CD14-positive monocyte (primary cell): Measurements from ENCODE around the gene COL2A1. TPM values are rescaled to one million over a fixed set of nuclear protein-coding genes. Genes with fewer than 3 reads are reported as not detected.

Experiments used
- DNase-seq, 3 donors: peaks; one replicate each; pipeline ENCODE4 v3.0.0-alpha.2; 2011 to 2022
- H2AFZ ChIP-seq: 2 replicates; pipeline ENCODE4 v1.6.0; 2012; ENCODE audit warnings: mild to moderate bottlenecking, low read depth, low read length, inconsistent platforms; ENCODE audit not compliant: insufficient read depth, poor library complexity, severe bottlenecking
- H3K27ac ChIP-seq, 2 donors: 1 replicate in 1 of 2; 2 replicates in 1 of 2; pipeline ENCODE4 v1.5.1; 2012 to 2013; ENCODE audit warnings: low read length in 2 of 2, control low read depth in 1 of 2, inconsistent platforms in 1 of 2, low read depth in 1 of 2, mild to moderate bottlenecking in 1 of 2
- H3K27me3 ChIP-seq, 2 donors: one replicate each; pipeline versions ENCODE4 v1.6.0 to v1.6.1; 2011 to 2013; ENCODE audit warnings: low read length in 2 of 2; ENCODE audit not compliant: control insufficient read depth in 2 of 2, insufficient read depth in 2 of 2
- H3K36me3 ChIP-seq, 2 donors: replicated peaks in 1 of 2; 1 replicate in 1 of 2; 2 replicates in 1 of 2; pipeline versions ENCODE4 v1.5.1 to v1.6.1; 2012 to 2013; ENCODE audit warnings: low read length in 2 of 2, control low read depth in 1 of 2, inconsistent platforms in 1 of 2, mild to moderate bottlenecking in 1 of 2; ENCODE audit not compliant: insufficient read depth in 2 of 2, control insufficient read depth in 1 of 2
- H3K4me1 ChIP-seq, 2 donors: 1 replicate in 1 of 2; 2 replicates in 1 of 2; pipeline versions ENCODE4 v1.5.1 to v1.6.1; 2012 to 2013; ENCODE audit warnings: low read length in 2 of 2, control low read depth in 1 of 2, inconsistent platforms in 1 of 2, mild to moderate bottlenecking in 1 of 2, moderate library complexity in 1 of 2; ENCODE audit not compliant: insufficient read depth in 2 of 2, control insufficient read depth in 1 of 2
- H3K4me2 ChIP-seq: replicated peaks from 2 replicates; pipeline ENCODE3; 2012; ENCODE audit warnings: low read length, moderate library complexity, mild to moderate bottlenecking; ENCODE audit not compliant: poor library complexity, severe bottlenecking; ENCODE audit errors: extremely low read depth
- H3K4me3 ChIP-seq, 3 experiments: fragments of 200-600 bp in 1 of 3; sonication (generic) in 1 of 3; replicated peaks in 1 of 3; 1 replicate in 2 of 3; 2 replicates in 1 of 3; pipeline ENCODE4 v1.5.1; 2011 to 2013; ENCODE audit warnings: low read length in 3 of 3, mild to moderate bottlenecking in 3 of 3, control low read depth in 2 of 3, low read depth in 2 of 3, inconsistent platforms in 1 of 3, moderate library complexity in 1 of 3
- H3K79me2 ChIP-seq: 2 replicates; pipeline ENCODE4 v1.6.0; 2012; ENCODE audit warnings: mild to moderate bottlenecking, control low read depth, inconsistent platforms, low read length, moderate library complexity; ENCODE audit not compliant: insufficient read depth
- H3K9ac ChIP-seq: 2 replicates; pipeline ENCODE4 v1.6.0; 2017; ENCODE audit warnings: low read length, mild to moderate bottlenecking; ENCODE audit not compliant: insufficient read depth, poor library complexity, severe bottlenecking
- H3K9me3 ChIP-seq, 2 donors: replicated peaks in 1 of 2; 1 replicate in 1 of 2; 2 replicates in 1 of 2; pipeline versions ENCODE4 v1.5.1 to v1.6.1; 2012 to 2013; ENCODE audit warnings: low read length in 2 of 2, control low read depth in 1 of 2; ENCODE audit not compliant: control insufficient read depth in 1 of 2, insufficient read depth in 1 of 2
- H4K20me1 ChIP-seq: 2 replicates; pipeline ENCODE4 v1.6.0; 2012; ENCODE audit warnings: mild to moderate bottlenecking, low read length, control low read depth, moderate library complexity; ENCODE audit not compliant: insufficient read depth
- H3K27ac Mint-ChIP-seq, 7 donors: one replicate each; pipeline ENCODE4 v1.8.0; 2020; ENCODE audit warnings: mild to moderate bottlenecking in 7 of 7, mixed read lengths in 7 of 7, moderate library complexity in 6 of 7, inconsistent platforms in 2 of 7
- H3K27me3 Mint-ChIP-seq, 3 donors: one replicate each; pipeline ENCODE4 v1.8.0; 2021 to 2022; ENCODE audit warnings: low read depth in 3 of 3, mild to moderate bottlenecking in 3 of 3, mixed read lengths in 3 of 3, moderate library complexity in 3 of 3, inconsistent platforms in 1 of 3
- H3K36me3 Mint-ChIP-seq, 2 donors: one replicate each; pipeline ENCODE4 v1.8.0; 2020; ENCODE audit warnings: mixed read lengths in 2 of 2, inconsistent platforms in 1 of 2, mild to moderate bottlenecking in 1 of 2
- H3K4me1 Mint-ChIP-seq: one replicate; pipeline ENCODE4 v1.8.0; 2020; ENCODE audit warnings: mild to moderate bottlenecking, mixed read lengths
- H3K4me3 Mint-ChIP-seq, 2 donors: one replicate each; pipeline ENCODE4 v1.8.0; 2020; ENCODE audit warnings: mild to moderate bottlenecking in 2 of 2, mixed read lengths in 2 of 2, moderate library complexity in 1 of 2
- H3K9me3 Mint-ChIP-seq, 7 donors: one replicate each; pipeline ENCODE4 v1.8.0; 2020 to 2022; ENCODE audit warnings: mixed read lengths in 7 of 7, mild to moderate bottlenecking in 6 of 7, moderate library complexity in 6 of 7, inconsistent platforms in 2 of 7
- CTCF ChIP-seq: fragments of 200-600 bp; IDR thresholded peaks from one replicate; pipeline ENCODE4 v1.8.0; 2022; ENCODE audit warnings: antibody characterized with exemption, mild to moderate bottlenecking
- WGBS: methylation state at CpG from one replicate; pipeline ENCODE4 v1.1.5; 2013; ENCODE audit warnings: missing lambda C conversion rate; ENCODE audit not compliant: insufficient coverage; 5-methylcytosine and 5-hydroxymethylcytosine counted together
- intact Hi-C, 2 donors: fragments of 100-400 bp; cut with micrococcal nuclease; formaldehyde crosslinking; loops; one replicate each; pipeline versions ENCODE4 v1.15.0 to v1.15.1; 2023
- polyA plus RNA-seq, 3 donors: library from polyadenylated mRNA; depleted of rRNA in 1 of 3; unstranded in 2 of 3; stranded (reverse) in 1 of 3; fragments of 300-500 nt in 2 of 3; fragments of >200 nt in 1 of 3; fragmentation: Illumina TruSeq in 2 of 3; gene quantifications; 1 replicate in 2 of 3; 2 replicates in 1 of 3; pipeline ENCODE4 v1.2.3, GENCODE V29; 2012 to 2021

Gene COL2A1
- polyA plus RNA-seq, 3 donors: not detected

DNA sequence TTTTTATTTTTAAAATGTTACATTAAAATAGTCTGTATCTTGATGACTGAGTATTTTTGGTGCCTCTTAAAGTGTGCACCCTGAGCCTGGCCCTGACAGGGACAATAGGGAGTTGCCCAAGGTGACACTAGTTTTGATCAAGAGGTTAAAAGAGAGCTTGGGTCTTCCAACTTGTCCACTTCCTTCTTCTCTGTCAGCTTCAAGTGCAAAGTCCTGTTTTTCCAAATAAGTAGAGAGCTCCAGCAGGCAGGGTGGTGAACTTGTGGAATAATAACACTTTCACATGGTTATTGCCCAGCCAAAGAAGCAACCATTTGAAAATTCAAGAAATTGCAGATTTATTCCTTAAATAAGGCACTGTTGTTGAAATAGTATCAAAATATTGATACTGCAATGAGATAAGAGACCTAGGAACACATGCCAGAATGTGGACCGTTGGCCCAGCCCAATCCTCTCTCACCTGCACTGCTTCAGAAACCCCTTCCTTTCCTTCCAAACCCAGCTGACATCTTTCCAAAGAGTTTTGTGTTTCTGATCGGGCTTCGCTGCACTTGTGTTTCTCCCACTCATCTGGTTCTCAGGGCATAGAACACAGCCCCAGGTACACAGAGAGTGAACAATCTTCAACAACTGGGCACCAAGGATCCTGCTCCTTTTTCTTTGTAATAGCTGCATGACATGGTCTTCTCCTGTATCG, 13.8 kb upstream of the COL2A1 start:
- Histone ChIP-seq H3K27ac (no peak overlapping the region), H3K79me2 (no peaks in the 10 kb centered on the region), H3K4me1 (no peaks in the 10 kb centered on the region), H3K27me3 (peaks cover 3 to 7% of the 10 kb centered on the region in 2 donors), H2AFZ (no peak overlapping the region), H3K36me3 (no peaks in the 10 kb centered on the region), H3K4me3 (no peak overlapping the region), H4K20me1 (no peaks in the 10 kb centered on the region), H3K4me2 (no peak overlapping the region), H3K9me3 (no peaks in the 10 kb centered on the region), H3K9ac (no peak overlapping the region)
- Mint-ChIP-seq H3K27me3 (peaks cover 10 to 24% (median 22%) of the 10 kb centered on the region in 3 donors), H3K36me3 (no peaks in the 10 kb centered on the region), H3K4me1 (no peaks in the 10 kb centered on the region), H3K4me3 (peak overlapping the region in 1 of 2 donors; percentile 31), H3K9me3 (no peaks in the 10 kb centered on the region), H3K27ac (no peak overlapping the region)
- 100% methylated on average over 4 of the region's 4 CpGs for WGBS
- DNase-seq: no peak
- intact Hi-C loops: no loop called here
- no peak for TF ChIP-seq CTCF

GRCh38 chr12:48017496-48017895, 13.2 kb upstream of the COL2A1 start:
- H3K9me3 Mint-ChIP-seq: no peaks in the 10 kb centered on the region
- H4K20me1 ChIP-seq: no peaks in the 10 kb centered on the region
- H3K27me3 Mint-ChIP-seq: peaks cover 9 to 24% (median 20%) of the 10 kb centered on the region in 3 donors
- H3K79me2 ChIP-seq: no peaks in the 10 kb centered on the region
- H3K27ac Mint-ChIP-seq: no peak overlapping the region
- no peaks in the 10 kb centered on the region for H3K4me1 Mint-ChIP-seq
- peaks cover 3 to 7% of the 10 kb centered on the region in 2 donors for H3K27me3 ChIP-seq
- WGBS: 94% methylated on average over 2 of the region's 5 CpGs
- no peak overlapping the region for H3K9ac ChIP-seq
- no peak overlapping the region for H3K27ac ChIP-seq
- no peak overlapping the region for H3K4me3 ChIP-seq
- H2AFZ ChIP-seq: no peak overlapping the region
- no peaks in the 10 kb centered on the region for H3K36me3 ChIP-seq
- no peak for DNase-seq
- no peak overlapping the region for H3K4me3 Mint-ChIP-seq
- TF ChIP-seq CTCF: no peak
- H3K4me2 ChIP-seq: no peak overlapping the region
- intact Hi-C loops: no loop called here
- H3K9me3 ChIP-seq: no peaks in the 10 kb centered on the region
- H3K4me1 ChIP-seq: no peaks in the 10 kb centered on the region
- H3K36me3 Mint-ChIP-seq: no peaks in the 10 kb centered on the region
